ENCODE data around the gene GRIN2C.
A peak's percentile ranks its signal among the peaks of the same experiment; 100 is the strongest.

Gene GRIN2C

DNA sequence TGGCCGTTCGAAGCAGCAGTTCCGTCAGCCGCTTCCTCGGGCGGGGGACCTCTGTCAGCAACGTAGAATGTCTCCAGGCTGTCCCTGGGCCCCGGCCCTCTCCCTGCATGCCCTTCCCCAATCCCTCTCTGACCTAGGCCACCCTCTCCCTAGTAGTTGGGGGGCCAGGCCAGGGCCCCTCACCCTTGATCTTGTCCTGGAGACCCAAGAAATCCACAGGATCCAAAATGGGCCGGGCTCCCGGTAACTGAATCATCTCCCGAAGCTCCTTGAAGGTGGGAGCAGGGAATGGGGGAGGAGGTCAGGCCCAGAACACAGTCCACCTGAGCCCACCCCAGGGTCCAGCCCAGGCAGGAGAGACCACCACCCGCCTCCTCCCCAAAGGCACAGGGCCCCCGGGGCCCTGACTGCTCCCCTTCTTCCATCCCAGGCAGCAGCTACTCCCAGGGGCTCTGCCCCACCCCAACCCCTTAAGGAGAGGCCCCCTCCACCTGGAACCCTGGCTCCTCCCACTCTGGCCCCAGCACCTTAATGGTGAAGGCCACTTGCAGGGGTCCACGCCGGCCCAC, 4.7 kb upstream of the GRIN2C start:
- no peak for DNase-seq (ENCODE audit: low read depth)

DNA sequence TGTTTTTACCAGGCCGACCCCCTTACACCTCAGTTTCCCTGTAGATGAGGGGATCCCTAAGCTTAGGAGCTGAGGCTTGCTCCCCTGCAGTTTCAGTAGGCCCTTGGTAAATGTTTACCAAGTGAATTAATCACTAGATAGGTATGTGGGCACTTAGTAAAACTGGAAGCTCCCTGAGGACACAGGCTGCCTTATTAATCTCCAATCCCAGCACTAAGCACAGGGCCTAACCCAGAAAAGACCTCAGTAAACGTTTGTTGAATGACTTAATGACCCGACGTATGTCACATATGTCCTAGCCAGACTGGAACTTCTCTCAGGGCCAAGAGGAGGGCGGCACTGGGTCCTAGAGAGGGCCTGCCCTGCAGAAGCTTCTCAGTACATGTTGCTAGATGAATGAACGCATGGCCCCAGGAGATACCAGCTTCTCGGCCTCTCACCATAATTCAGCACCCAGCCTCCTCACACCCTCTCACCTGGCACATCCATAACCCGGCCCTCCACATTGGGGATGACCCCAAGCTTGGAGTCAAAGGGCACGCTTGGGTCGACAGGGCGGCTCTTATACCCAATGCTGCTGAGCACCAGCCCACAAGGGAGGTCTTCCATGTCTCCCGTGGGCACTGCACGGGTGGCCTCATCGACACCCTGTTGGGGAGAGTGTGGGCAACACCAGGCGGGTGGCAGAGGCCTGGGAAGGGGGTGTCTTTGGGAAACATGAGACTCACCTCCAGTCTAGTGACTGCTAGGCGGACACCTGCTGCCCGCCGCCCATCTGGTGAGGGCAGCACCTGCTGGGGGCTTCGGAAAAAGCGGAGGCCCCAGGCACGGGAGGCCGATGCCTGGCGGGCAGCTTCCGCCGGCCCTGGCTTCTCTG, 4.0 kb upstream of the GRIN2C start:
- DNase-seq (ENCODE audit: low read depth): no peak

DNA sequence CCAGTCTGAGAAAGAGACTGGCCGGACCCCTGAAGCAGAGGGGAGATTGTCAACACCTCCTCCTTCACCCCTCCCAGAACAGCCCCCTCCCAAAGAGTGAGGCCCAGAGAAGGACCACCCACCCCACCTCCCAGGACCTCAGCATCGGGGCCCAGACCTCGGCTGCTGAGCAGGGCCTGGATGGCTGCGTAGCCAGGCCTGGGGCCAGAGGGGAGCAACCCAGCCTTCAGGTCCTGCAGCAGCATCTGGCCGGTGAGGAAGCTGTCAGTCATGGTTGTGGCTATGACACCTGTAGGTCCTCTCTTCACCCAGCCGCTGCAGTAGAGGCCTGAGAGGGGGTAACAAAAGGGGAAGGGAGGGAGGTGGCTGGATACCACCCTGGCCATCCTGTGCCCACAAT, 3.2 kb upstream of the GRIN2C start:
- no peak for DNase-seq (ENCODE audit: low read depth)

DNA sequence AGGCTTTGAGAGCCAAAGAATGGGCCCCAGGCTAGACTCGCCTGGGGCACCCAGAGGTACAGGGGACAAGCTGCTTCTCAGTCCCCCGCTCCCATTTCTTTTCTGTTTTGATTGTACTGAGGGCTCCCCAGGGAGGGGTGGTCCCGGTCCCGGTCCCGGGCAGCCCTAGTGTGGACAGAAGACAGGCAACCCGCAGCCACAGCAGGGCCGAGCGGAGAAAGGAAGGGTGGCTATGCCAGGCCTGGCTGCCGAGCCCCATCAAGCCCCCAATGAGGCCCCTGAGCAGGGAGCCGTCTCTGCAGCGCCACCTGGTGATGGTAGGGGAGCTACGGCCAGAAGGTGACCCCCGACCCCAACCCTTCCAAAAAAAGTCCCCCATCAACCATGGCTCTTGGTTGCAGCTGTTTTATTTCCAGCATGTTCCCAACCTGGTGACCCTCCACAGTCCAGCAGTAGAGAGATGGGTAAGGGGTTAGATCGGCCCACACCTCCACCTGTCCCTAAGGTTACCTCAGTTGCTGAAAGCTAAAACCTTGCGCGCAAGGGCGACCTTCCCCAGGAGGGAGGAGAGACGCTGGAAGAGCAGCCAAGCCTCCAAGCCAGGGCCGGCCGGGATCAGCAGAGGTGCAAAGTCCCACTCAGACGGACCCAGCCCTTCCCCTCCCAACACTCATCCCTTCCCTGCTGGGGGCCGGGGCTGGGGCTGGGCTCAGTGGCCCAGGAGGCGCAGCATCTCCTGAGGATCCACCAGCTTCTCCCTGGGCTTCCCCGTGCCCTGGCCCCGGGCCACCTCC, 2.6 kb upstream of the GRIN2C start:
- peak; percentile 55 for DNase-seq (ENCODE audit: low read depth)

DNA sequence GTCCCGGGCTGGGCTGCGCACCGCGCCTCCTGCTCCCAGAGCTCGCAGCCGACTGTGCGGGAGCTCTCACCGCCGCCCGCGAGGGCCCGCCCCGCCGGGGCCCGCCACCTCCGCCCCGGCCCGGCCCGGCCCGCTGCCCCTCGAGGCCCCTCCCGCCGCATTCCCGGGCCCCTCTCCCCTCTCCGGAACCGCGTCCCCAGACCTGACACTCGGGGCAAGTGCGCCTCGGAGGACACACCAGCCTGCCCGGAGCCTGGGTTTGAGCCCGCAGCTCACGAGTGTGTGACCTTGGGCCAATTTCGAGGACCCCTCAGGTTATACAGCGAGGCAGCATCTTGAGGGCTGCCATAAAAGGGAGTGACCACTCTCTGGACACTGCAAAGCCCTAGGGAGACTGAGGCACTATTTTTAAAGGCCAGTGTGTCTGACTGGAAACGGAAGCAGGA, 2.0 kb upstream of the GRIN2C start:
- DNase-seq (ENCODE audit: low read depth): no peak

DNA sequence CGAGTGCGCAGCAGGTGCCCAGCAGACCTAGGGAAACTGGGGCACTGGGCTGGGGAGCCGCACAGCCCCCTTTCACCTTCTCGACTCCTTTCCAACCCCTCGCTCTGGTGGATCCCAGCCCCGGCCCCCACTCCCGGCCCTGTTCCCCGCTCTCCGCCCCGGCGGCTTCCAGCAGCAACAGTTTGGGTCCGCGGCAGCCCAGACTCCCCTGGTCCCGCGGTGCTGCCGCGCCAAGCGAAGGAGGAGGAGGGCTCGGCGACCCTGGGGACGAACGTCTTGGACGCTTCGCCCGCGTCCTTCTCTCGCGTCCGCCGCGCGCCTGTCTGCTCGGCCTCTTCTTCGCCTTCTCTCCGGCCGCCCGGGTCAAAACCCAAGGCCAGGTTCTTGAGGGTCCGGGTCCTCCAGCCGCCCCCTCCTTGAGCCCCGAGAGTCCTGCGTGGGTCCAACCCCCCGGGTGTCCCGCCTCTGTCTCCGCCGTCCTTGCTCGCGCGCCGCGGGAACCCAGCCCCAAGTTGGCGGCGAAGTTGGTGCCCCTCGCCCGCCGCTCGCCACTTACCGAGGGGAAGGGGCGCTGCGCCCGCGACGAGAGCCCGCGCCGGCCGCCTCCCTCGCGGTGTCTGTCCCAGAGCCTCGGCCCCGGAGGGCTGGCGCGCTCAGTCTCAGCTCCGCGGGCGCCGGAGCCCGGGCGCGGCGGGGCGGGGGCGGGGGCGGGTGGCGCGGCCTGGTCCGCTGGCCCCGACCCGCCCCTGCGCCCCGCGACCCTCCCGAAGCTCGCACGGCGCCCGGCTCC, 1.4 kb upstream of the GRIN2C start:
- DNase-seq (ENCODE audit: low read depth): no peak

DNA sequence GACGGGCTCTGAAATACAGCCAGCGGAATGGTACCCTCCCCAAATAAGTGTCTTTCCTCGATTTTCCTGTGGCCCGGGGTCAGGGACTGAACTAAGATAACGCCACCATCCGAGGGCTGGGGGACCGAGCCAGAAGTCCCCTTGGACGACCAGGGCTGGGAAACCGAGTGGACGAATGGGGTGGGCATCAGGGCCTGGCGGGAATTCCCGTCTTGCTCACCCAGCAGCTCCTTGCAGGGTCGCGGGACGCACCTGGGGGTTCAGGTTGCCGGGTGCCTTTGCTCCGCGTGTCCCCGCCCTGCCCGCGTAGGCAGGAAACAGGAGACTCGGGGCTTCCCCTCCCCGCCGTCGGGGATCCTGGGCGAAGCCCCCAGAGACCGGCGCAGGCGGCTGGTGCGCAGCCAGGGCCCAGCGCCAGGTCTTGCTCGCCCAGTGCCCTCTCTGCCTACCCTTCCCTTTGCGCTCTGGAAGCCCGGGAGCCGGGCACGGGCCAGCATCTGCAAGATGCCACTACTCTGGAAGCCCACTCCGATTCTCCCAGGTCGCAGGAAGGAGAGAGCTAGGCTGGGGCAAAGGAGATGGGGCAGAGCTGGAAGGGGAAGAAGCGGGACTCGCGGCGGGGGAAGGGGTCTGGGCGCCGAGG, 665 bp upstream of the GRIN2C start:
- no peak for DNase-seq (ENCODE audit: low read depth)

DNA sequence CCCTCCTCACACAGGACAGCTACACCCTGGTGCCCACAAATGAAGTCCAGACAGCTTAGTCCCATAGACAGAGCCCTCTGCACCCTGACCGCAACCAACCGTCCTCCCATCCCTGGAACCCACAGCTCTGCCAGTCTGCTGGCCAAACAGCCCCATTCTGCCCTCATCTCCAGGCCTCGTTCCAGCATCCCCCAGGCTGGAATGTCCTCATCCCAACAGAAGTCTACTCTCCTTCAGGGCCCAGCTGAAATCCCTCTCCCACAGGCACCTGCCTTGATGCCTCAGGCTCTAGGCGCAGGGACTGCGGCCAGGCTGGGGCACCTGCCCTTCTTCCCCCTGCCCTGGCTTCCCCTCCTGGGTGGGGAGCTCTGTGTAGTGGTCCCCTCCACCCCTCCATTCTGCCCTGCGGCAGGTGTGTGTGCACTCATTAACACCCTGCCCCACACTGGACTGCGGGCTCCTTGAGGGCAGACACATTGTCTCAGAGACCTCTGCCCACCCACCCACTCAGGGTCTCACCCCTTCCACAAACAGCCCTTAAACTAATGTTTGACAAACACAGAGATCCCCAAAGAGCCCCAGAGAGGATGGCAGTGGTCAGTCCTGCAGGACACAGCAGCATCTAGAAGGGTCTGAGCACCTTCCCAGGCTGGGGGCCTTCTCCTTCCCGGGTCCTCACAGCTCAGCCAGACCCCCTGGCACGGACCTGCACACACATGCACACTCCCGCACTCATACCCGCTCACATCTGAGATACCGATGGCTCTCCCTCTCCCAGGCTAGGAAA, 820 bp downstream of the GRIN2C start:
- no peak for DNase-seq (ENCODE audit: low read depth)

DNA sequence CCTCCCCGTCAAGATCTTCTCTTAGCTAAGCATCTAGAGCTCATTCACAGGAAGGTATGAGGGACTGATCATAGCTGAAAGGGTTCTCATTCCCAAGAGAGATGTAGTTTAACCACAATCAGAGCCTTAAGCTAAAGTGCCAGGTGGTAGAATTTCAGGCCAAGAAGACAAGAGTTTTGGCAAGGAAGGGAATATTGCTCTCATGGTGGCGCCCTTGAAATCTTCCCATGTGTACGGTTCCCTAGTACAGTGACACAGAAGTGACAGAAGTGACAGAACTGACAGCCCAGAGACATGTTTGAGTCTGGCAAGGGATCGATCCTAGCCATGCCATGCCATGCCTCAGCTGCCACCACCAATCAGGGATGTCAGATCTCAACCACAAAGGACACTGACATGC, 2.5 kb downstream of the GRIN2C start:
- DNase-seq (ENCODE audit: low read depth): no peak

DNA sequence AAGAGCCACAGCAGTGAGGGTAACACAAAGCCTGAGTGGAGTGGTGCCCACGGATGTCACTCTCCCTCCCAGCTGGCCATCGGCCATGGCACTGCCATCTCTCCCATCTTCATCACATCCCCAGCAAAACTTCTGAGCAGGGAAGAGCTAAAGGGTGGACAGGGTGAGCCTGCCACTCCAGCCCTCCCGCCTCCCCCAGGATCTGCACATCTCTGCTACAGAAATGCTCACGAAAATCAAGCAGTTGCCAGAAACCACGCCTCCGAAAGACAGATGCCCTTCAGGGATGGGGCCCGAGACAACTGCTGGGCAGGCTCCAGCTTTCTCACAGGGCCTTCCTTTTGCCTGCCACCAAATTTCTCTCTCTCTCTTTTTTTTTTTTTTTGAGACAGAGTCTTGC, 3.6 kb downstream of the GRIN2C start:
- no peak for DNase-seq (ENCODE audit: low read depth)

DNA sequence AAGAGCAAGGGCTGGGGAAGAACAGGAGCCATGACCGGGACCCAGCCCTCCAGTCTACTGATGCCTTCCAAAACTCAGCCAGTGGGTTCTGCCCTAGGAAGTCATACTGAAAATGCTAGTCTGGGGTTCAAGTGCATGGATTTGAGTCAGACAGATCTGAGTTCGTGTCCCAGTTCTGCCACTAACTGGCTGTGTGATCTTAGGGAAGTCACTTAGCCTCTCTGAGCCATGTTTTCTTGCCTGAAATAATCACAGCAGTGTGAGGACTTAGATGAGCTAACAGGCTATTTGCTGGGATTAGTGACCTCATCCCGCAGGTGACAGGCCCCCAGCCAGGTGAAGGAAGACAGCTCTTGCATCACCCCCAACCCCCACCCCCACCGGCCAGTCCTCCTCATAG, 4.4 kb downstream of the GRIN2C start:
- no peak for DNase-seq (ENCODE audit: low read depth)

DNA sequence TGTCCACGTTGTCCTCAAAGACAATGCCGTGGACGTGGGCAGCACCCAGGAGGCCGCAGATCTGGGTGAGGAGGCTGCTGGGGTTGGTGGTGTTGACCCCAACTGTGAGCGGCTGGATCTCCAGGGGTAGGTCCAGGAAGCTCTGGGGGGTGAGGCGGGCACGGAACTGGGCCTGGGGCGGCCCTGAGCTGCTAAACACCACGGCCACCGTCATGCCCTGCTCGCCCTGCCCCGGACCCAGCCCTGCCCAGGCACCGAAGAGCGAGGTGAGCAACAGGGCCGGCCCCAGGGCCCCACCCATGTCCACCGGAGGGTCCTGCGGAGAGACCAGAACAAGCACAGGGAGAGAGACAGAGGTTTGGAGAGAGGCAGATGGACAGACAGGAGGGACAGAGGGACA, 4.9 kb downstream of the GRIN2C start:
- no peak for DNase-seq (ENCODE audit: low read depth)

DNA sequence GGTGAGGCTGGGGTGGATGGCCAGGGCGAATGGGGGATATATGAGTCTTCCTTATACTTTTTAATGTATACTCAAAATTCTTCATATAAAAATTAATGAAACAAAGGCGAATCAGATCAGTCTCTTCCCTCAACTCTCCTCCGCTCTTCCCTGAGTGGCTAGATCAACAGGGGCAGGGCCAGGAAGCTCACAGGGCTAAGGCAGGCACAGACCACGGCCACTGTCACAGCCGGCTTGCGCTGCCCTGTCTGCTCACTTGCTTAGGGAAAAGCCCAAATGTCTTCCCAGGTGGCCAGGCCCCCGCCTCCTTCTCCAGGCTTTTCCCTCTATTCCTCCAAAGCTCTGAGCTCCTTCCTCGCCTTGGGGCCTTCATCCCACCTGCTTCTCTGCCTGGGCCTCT, 6.0 kb downstream of the GRIN2C start:
- DNase-seq (ENCODE audit: low read depth): no peak

DNA sequence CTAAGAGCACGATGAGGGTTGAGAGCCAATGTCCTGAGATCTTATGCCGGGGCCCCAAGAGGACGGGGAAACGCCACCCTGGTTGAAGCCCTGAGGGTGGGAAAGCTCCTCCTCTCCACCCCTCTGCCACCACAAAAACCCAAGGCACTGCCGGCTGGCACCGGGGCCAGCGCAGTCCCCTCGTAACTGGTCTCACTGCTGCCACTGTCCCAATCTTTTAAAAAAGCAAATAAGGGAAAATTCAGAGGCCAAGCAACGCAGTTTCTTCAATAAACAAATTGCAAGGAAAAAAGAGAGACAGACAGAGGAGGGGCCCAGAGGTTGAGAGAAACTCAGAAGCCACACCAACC, 6.7 kb downstream of the GRIN2C start:
- DNase-seq (ENCODE audit: low read depth): no peak

DNA sequence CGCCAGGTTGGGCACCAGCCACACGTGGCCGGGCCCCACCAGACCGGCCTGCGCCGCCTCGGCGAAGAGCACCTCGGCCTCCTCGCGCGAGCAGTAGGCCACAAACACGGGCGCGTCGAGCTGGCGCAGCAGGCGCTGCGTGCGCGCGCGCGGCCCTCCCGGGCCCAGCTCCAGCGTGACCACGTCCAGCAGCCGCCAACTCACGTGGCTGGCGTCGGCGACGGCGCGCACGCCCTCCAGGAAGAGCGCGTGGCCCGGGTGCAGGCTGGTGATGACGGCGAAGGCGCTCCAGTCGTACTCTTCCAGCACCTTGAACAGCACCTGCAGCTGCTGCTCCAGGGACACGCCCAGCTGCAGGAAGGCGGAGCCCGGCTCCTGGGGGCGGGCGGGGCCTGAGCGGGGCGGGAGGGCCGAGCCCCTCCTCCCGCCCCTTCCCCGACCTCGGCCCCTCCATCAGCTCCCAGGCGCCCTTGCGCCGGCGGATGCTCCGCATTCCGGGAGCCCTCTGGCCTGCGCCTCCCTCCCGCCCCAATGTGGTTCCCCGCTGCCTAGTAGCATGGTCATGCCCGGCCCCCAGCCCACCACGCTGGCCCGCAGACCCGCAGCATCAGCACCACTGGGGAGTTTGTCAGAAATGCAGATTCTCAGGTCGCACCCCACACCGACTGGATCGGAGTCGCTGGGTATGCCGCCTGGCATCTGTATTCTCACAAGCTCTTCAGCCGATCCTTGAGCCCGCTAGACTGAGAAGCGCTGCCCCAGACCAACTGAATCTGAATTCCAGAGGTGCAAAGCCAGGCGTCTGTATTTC, 7.2 kb downstream of the GRIN2C start:
- peak; percentile 26 for DNase-seq (ENCODE audit: low read depth)

DNA sequence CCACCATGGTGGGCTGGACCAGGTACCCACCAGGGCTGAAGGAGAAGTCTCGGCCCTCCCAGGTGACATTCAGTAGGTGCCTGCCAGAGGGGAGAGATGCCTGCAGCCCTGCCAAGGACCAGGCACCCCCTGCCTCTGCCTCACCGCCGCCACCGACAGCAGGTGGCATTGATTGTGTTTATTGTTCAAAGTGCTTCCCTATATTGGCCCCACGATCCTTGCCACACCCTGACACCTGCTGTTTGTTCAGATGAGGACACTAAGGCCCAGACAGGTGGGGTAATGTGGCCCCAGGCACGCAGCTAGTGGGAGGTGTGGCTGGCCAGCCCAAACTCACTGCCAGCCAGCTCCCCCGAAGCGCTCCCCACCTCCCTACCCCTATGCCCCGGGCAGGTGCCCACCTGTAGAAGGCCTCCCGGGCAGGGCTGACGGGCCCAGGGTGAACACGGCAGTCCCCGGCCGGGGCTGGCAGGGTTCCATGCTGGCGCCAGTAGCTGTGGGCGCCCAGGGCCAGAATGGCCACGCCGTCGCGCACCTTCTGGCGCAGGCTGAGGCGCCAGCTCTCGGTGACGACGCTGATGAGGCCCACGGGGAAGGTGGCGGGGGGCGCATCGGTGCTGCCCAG, 8.0 kb downstream of the GRIN2C start:
- no peak for DNase-seq (ENCODE audit: low read depth)

DNA sequence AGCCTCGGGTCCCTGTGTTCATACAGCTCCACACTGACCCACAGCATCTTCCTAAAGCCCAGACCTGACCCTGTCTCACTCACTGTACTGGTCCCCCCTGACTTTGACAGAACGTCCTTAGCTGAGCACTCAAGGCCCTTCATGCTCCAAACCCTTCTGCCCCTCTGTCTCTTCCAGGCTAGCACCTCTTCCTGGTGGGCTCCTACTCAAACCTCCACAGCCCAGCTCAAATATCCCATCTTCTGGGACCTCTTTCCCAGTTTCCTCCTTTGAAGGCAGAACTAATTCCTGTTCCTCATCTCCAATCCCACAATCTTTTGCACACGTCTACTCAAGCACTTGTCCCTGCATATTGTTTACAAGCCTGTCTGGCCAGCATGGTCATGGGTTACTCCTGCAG, 8.8 kb downstream of the GRIN2C start:
- no peak for DNase-seq (ENCODE audit: low read depth)

DNA sequence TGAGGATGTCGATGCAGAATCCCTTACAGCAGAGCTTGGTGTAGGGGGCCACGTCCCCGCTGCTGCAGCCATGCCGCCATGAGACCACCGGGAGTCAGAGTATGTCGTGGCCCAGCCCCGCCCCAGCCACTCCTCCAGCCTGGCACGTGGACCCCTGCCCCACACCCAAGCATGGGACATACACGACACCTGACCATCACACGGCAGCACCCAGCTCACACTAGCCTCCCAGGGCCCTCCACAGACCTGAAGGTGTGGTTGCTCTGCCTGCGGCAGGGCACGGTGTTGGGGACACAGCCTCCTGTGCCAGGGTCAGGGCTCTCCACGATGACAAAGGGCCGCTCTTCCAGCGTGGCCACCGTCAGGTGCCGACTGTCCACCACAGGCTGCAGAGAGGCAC, 9.4 kb downstream of the GRIN2C start:
- no peak for DNase-seq (ENCODE audit: low read depth)

DNA sequence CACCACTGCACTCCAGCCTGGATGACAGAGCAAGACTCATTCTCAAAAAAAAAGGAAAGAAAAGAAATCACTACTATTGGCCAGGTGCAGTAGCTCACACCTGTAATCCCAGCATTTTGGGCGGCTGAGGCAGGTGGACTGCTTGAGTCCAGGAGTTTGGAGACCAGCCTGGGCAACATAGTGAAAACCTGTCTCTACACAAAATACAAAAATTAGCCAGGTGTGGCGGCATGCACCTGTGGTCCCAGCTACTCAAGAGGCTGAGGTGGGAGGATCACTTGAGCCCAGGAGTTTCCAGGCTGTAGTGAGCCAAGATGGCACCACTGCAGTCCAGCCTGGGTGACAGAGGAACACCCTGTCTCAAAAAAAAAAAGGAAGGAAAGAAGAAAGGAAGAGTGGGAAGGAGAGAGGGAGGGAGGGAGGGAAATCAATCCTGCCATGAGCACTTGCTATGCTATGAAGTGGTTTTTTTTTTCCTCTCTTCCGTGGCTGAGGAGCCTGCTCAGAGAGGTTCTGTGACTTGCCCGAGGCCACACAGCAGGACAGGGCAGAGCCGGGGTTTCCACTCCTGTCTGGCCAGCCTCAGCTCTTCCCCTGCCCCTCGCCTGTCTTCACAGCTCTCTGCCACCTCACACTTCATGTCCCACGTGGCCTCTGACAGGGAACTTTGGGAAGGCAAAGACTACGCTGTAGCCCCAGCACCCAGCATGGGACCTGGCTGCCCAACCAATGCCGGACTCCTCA, 10.9 kb downstream of the GRIN2C start:
- DNase-seq (ENCODE audit: low read depth): no peak
